Hematopoietic multipotent progenitor cell treated with erythropoietin and hydrocortisone succinate and interleukin-3 and kit ligand, for 6 days (in vitro differentiated cells): ENCODE results near the gene ANKRD2.
"Not testable (repeated sequence)": the region's sequence is repeated elsewhere in the genome, so short reads cannot be mapped to it uniquely, and the experiment has no call there.

Source experiments
- DNase-seq: peaks from one replicate; pipeline ENCODE4 v3.0.0-alpha.2; 2015

The ANKRD2 gene

GRCh38 chr10:97546456-97547270 is 25.9 kb upstream of the ANKRD2 start:
- no peak for DNase-seq

GRCh38 chr10:97547271-97547600 is 25.3 kb upstream of the ANKRD2 start:
- no peak for DNase-seq

DNA sequence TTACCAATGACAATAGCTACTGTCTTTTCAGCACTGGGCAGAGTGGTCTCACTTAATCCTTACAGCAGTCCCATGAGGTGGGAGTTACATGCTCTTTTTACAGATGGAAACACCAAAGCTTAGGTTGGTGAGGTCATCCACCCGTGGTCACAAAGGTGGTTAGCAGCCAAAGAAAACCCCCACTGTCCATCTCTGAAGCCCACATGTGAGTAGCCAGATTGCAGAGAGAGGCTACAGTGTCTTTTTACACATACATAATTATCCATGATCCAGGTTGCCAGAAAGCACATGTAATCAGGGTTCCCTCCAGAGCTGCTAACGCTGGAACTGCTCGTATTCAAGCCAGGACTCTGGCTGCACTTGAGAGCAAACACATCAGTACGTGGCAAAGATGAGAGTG is 24.6 kb upstream of the ANKRD2 start:
- no peak for DNase-seq

DNA sequence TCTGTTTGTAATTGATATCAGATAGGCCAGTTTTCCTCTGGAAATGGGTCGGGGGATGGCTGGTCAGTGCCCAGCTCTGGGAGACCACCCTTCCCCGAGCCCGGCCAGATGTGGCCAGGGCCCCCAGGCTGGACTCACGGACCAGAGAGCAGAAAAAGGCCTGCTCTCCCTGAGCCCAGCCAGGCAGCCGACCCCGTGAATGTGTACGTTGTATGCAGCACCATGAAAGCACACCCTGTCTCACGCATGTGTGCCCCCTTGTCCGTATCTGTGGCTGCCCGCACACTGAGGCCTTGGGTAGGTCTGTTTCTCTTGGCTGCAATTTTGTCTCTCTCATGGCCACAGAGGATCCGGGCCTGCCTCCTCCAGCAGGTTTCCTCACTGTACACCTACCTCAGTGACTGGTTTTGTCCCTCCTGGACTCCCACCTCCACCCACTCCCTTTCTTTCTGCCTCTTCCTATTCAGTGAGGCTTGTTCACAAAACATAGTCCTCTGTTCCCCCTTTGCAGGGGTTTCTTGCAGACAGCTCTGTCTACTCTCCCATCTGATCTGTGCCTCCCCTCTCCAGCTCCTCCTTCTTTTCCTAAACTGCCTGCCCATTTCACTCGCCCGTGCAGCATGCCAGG is 23.6 kb upstream of the ANKRD2 start:
- DNase-seq, result no peak

DNA sequence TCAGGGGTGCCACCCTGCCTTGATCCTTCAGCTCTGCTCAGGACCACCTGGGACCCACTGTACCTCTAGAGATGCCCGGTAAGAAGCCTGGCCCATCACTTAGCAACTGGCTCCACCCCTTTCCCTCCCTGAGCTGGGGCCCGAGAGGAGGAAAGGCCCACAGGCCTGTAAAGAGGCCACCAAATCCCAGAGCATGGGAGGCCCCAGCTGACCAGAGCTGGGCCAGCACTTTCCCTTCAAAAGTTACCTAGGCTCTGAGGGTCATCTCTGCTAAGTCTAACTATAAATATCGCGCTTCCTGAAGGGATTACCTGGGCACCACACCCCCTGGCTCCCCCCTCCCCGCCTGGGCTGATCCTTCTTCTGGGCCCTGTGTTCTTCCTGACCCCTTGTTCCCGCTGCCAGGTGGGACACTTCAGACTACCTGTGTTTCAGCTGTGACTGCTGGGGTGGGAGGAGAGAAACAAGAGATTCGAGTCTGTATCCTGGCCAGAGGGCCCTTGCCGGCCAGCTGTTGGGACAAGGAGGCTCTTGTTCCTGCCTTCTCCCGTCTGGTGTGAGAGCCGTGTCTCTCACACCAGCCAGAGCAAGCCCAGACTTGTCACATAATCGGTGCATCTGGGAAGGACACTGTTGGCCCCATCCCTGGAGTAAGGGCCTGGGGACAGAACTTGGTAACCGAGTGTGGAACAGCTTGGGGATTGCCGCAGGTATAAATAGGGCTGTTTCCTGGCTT is 22.8 kb upstream of the ANKRD2 start:
- no peak for DNase-seq

GRCh38 chr10:97550336-97551149 is 22.0 kb upstream of the ANKRD2 start:
- peak; percentile 47 for DNase-seq

DNA sequence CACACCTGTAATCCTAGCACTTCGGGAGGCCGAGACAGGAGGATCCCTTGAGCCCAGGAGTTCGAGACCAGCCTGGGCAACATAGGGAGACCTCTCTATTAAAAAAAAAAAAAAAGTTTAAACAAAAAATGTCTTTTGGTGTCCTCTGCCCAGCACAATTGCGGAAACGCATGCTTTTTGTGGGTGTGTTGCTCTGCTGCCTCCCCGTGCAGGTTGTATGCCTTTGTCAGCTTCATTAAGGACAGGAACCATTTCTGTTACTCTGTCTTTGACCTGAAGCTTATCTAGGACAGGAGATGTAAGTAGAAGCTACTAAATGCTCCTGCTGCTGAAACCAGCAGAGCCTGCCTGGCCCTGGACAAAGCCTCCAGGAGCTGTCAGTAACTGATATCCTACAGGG is 21.3 kb upstream of the ANKRD2 start:
- DNase-seq, result no peak

GRCh38 chr10:97553575-97554031 is 19.0 kb upstream of the ANKRD2 start:
- DNase-seq, result peak; percentile 75

GRCh38 chr10:97554336-97554735 is 18.2 kb upstream of the ANKRD2 start:
- DNase-seq, result not testable (repeated sequence)

GRCh38 chr10:97555541-97555940 is 17.0 kb upstream of the ANKRD2 start:
- not testable (repeated sequence) for DNase-seq

- not testable (repeated sequence) for DNase-seq
Measured at GRCh38 chr10:97560731-97561381, 11.7 kb upstream of the ANKRD2 start.

GRCh38 chr10:97561386-97562077 is 11.0 kb upstream of the ANKRD2 start:
- not testable (repeated sequence) for DNase-seq

GRCh38 chr10:97562329-97562728 is 10.2 kb upstream of the ANKRD2 start:
- not testable (repeated sequence) for DNase-seq

GRCh38 chr10:97563337-97563736 is 9.2 kb upstream of the ANKRD2 start:
- DNase-seq, result no peak

- DNase-seq, result peak; percentile 31
Measured at GRCh38 chr10:97564776-97565175, 7.8 kb upstream of the ANKRD2 start.

DNA sequence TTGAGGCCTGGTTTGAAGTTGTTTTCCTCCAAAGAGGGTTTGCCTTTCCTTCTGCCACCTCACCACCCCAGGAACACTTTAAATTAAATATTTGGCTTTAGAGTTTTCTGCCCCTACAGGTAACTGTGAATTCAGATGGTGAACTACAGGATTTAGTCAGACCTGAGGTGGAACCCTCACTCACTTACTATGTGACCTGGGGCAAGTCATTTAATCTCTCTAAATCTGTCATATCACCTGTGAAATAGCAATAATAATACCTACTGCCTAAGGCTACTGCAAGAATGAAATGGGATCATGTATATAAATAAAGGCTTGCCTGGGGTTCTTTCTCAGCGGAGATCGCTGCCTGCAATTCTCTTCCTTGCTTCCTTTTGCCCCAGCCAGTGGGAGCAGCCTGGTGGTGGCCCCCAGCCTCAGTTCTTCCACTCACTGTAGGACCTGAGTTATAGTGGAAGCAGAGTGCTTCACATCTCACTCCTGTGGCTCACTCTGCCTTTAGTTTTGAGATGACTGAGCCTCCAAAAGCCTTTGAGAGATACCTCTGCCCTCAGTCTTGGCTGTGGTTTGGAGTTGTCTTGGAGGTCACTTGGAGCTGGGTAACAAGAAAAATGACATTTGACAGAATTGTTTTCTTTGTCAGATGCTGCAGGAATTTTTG is 6.1 kb upstream of the ANKRD2 start:
- DNase-seq, result no peak

DNA sequence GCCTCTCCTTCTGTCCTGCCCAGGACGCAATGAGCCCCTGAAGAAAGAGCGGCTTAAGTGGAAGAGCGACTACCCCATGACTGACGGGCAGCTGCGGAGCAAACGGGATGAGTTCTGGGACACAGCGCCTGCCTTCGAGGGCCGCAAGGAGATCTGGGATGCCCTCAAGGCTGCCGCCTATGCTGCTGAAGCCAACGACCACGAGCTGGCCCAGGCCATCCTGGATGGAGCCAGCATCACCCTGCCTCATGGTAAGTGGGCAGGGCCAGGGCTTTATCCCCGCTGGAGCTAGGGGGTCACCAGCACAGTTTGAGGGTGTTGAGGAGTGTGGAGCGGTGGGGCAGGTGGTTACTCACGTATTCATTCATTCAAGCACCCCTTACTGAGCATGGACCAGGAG is 4.7 kb upstream of the ANKRD2 start:
- DNase-seq, result no peak

DNA sequence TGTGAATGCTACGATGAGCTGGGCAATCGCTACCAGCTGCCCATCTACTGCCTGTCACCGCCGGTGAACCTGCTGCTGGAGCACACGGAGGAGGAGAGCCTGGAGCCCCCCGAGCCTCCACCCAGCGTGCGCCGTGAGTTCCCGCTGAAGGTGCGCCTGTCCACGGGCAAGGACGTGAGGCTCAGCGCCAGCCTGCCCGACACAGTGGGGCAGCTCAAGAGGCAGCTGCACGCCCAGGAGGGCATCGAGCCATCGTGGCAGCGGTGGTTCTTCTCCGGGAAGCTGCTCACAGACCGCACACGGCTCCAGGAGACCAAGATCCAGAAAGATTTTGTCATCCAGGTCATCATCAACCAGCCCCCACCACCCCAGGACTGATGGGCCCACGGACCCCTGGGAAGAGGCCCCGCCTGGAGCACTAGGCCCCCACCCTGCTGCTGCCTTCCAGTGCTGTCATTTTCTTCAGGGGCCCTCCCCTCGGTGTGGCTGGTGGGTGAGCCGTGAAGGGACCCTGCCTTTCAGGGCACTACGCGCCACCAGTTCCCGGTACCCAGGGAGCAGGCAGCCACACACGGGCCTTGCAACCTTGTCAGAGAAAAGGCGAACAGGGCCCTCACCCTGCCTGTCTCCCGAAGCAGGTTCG is 2.3 kb upstream of the ANKRD2 start:
- no peak for DNase-seq

DNA sequence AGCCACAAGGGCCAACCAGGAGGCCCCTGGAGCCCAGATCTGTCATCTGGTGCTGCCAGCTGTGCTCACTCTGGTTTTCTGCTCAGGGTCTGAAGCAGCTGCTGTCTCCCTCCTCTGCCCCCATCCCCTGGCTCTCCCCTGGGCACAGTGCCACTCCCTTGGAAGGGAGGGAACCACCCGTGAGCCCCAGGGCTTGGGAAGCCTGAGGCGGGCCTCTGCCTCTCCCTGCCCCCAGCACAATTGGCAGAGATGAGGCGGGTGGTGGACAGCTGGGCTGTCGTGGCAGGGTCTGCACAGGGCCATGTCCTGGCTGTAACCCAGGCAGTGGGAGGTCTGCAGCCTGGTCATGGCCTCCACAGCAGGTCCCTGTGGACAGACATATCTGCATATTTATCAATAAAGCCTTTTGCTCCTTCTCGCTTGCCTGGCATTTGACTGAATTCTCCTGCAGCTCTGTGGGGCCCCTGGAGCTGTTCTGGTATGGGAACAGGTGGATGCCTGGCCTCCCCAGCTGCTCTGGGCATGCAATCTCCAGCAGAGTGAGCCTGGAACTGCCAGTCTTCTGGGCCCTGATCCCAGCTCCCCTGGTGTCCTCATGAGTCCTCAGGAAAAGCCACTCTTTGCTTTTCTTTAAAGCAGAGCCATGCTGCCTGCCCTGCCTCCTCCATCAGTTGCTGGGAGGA is 1.6 kb upstream of the ANKRD2 start:
- DNase-seq, result no peak

GRCh38 chr10:97571622-97572021 is 957 bp upstream of the ANKRD2 start:
- no peak for DNase-seq
